Stimulated activated naive CD4-positive, alpha-beta T cell treated with Interleukin-2 at 50 U/mL for 16 hours (primary cell): ENCODE measurements around the gene CDK2AP2.
A peak's percentile ranks its signal among the peaks of the same experiment; 100 is the strongest.
"Not testable (repeated sequence)": the region's sequence is repeated elsewhere in the genome, so short reads cannot be mapped to it uniquely, and the experiment has no call there.

Experiments used
- DNase-seq: peaks from one replicate; lab custom pipeline; 2025; lab: John Stamatoyannopoulos, UW

Gene CDK2AP2

DNA sequence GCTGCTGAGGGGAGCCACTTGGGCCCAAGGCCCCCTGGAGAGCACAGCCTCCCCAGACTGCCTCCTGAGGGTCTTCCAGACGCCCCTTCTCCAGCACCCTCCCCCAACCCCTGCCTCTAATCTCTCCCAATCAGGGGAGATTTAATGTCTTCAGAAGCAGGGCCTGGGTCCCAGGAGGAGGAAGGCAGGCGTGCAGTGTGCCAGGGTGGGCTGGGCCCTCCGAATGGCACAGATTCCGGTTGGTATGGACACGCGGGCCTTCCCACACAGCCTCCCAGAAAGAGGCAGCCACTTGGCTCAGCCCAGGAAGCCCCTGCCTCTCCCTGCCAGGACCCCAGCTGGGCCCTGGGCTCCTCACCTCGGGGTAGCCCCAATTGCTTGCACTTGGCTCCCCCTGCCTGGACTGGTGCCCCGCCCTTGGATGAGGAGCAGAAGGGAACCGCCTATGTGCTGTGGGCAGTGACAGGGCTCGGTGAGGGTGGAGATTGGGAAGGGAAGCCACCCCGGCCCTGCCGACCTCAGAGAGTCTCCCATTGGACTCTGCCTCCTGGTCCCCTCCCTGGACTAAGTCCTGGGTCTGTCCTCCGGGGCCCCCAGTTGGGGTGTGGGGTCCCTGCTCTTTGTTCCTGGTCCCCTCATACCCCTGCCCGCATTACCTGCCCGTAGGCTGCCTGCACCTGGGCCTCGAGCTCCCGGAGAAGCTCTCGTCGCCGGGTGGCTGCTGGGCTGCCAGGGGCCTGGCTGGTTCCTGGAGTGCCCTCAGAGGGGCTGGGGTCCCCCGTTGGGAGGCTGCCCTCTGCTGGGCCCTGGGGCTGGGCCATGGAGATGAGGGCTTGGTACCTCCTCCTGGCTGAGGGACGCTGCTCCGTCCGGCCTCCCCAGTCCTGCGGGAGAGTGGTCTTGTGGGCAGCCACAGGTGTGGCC lies 15.9 kb upstream of the CDK2AP2 start:
- no peak for DNase-seq

DNA sequence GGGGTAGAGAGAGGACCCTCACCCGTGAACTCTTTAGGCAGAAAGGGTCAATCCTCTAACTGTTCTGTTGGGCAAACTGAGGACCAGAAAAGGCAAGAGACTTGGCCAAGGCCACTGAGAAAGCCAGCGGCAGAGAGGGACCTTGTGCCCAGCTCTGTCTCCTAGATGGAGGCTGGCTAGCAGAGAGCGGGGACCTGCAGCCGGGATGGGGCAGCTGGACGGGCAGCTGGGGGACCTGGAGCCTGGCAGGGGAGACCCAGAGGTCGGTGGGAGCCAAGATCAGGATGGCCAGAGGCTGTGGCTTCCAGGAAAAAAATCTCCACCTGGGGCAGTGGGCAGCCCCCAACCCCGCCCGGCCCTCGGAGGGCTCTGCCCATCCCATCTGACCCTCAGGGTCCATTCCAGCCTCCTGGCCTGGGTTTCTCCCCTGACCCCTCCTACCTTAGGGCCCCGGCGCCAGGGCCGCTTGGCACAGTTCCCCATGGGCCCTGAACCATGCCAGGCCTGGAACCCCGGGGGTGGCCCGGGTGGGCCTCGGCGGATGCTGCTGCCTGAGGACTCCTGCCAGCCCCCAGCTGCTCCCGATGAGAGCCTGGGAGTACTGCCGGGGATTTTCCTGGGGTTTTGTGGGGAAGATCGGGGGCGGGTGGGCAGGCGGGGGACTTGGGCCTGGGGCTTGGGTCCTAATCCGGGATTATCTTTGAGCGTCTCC lies 15.0 kb upstream of the CDK2AP2 start, which contains the start of gene CABP2:
TSS of gene CABP2 (minus strand) at position 603 of the 712 bp plus-strand sequence. CDS start at position 483, 120 bp downstream.
- no peak for DNase-seq

DNA sequence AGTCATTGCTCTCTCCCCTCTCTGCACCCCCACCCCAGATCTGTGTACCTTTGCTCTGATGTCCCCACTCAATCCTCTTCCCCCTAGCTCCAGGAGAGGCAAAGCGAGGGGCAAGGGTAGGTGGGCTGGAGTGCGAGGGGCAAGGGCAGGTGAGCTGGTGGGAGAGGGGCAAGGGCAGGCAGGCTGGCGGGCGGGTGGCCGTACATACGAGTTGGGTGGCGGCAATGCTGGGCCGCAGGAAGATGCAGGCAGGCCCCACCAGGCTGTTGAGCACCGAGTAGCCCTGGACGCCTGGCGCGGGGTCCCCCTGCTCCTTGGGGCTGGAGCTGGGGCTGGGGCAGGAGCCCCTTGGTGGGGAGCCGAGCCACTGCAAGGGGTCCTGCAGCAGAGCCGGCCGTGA lies 14.4 kb upstream of the CDK2AP2 start:
- no peak for DNase-seq

DNA sequence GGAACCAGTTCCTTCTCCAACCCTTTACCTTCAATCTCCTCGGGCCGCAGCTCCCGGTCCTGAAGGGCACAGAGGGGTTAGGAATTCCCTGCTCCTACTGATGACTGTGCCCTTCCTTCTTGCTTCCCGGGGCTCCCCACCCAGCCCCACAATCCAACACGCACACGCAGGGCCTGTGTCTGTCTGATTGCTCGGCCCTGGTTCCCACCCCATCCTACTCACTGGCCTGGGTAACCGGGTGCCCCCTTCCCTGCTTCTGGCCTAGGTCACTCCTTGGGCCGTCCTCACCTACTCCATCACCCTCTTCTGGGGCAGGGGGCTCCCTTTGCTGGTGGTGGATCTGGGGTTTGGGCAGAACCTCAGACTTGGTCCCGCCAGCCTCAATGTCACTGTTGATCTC lies 14.0 kb upstream of the CDK2AP2 start:
- no peak for DNase-seq

DNA sequence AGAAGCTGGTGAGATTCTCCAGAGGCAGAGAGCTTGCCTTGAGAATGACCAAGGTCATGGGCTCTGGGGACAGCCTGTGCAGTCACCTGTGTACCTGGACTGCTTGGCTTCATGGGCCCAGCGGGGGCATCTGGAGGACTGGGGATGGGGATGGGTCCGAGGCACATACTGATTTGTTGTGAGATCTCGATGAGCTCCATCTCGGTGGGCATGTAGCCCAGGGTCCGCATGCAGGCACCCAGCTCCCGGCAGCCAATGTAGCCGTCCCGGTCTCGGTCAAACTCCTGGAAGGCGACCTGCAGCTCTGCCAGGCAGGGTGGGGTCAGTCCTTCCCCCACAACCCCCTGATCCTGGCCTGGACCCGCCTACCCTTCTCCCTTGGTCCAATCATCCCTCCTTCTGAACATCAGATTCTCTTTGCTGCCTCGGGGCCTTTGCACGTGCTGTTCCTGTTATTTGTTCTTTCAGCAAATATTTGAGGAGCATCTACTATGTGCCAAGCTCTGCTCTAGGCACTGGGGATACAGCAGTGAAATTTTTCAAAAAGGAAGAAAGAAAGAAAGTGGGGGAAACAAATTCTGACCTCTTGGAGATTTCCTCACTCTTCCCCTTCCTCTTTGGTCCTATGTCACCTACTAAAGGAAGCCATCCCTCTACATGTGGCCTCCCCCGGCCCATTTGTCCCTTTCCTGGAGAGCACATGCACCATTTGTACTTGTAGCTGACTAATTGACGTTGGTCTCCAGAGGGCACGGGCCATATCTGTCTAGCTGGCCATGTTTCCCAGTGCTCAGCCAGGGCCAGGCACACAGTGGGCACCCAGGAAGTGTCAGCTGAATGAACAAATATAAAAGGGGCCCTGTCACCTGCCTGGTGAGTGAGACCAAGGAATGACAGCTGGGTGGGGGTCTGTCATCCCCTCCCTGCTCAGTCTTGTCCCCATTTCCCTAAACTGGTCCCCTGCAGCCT lies 13.2 kb upstream of the CDK2AP2 start:
- no peak for DNase-seq

DNA sequence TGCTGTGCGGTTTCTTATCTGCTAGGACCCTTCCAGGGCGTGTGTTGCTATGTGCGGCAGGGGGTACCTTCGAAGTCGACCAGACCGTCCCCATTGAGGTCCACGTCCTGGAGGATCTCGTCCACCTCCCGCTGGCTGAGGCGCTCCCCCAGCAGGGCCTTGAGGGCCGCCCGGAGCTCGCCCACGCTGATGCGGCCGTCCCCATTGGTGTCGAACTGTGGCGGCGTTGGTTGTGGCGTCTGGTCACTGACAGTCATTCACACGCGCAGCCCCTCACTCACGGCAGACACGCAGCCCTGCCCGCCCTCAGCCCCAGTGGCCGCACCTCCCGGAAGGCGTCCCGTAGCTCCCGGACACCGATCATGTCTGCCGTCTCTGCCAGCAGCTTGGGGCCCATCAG lies 11.8 kb upstream of the CDK2AP2 start:
- DNase-seq: no peak

DNA sequence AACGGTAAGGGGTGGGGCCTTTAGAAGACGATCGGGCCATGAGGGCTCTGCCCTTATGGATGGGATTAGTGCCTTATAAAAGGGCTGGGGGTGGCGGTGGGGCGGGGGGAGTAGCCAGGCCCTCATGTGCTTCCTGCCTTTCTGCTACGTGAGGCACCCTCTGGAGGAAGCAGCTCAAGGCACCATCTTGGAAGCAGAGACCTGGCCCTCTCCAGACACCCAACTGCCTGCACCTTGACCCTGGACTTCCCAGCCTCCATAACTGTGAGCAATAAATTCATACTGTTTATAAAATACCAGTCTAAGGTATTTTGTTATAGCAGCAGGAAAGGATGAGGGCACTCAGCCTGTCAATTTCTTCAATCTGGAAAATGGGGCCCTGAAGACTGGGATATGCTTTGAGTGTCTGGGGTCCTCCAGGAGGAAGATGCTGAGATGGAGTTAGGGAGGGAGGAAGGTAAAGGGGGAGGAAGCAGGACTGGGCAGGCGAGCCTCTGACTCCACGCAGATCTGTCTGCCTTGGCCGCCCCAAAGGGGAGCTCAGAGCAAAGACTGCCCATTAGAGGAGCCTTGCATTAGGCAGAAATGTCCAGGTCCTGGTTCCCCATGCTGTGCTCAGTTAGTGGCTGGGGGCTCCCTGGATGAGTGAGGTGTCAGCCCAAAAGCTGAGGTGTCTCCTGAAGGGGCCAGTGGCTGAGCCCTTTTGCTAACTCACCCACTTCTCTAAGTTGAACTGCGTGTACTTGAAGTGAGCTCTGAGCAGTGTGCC lies 10.0 kb upstream of the CDK2AP2 start:
- no peak for DNase-seq

DNA sequence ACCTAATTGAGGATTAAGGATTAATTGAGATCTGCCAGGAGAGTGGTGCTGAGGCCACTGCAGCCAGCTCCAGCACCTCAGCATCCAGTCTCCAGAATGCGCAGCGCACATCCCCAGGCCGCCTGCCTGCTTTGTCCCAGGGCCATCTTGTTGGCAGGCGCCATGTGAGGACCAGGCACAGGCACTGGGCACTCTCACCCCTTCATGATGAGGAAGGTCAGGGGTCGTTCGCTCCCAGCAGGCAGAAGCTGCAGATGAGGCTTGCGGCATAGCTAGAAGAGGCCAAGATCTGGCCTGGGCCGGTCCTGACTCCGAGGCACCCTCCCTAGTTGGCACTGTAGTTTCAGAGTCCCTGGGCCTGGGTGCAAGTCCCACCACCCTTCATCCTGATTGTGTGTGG lies 8.8 kb upstream of the CDK2AP2 start:
- no peak for DNase-seq

DNA sequence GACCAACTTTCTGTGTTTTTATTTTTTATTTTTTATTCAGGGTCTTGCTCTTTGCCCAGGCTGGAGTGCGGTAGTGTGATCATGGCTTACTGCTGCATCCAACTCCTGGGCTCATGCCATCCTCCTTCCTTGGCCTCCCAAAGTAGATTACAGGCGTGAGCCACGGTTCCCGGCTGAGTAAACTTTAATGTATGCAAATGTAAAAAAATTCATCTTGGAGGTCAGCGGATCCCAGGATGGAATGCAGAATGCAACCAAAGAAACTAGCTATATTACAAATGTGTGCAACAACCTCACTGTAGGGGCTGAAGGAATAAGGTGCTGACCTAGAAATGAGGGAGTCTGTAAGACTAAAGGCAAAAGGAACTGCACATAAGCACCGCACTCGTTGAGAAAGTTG lies 6.2 kb upstream of the CDK2AP2 start:
- no peak for DNase-seq

DNA sequence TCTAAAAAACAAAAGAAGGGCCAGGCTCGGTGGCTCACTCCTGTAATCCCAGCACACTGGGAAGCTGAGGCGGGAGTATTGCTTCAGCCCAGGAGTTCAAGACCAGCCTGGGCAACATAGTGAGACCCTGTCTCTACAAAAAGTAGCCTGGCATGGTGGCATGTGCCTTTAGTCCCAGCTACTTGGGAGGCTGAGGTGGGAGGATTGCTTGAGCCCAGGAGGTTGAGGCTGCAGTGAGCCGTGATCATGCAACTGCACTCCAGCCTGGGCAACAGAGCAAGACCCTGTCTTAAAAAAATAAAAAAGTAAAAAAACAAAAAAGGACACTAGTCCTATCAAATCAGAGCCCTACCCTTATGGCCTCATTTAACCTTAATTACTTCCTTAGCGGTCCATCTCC lies 3.6 kb upstream of the CDK2AP2 start:
- not testable (repeated sequence) for DNase-seq

DNA sequence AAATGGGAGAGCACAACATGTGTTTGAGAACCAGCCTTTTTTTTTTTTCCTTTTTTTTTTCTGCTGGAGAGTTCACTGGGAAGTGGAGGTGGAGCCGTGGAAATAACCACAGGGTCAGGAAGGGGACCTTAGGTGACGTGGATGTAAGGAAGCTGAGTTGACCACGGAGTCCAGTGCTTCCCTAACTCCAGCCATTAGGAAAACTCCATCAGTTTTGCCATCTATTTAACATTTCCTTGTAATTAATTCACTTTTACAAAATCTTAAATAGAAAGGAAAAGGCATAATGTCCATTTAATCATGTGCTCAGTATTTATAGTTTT lies 2.0 kb upstream of the CDK2AP2 start:
- DNase-seq: no peak

DNA sequence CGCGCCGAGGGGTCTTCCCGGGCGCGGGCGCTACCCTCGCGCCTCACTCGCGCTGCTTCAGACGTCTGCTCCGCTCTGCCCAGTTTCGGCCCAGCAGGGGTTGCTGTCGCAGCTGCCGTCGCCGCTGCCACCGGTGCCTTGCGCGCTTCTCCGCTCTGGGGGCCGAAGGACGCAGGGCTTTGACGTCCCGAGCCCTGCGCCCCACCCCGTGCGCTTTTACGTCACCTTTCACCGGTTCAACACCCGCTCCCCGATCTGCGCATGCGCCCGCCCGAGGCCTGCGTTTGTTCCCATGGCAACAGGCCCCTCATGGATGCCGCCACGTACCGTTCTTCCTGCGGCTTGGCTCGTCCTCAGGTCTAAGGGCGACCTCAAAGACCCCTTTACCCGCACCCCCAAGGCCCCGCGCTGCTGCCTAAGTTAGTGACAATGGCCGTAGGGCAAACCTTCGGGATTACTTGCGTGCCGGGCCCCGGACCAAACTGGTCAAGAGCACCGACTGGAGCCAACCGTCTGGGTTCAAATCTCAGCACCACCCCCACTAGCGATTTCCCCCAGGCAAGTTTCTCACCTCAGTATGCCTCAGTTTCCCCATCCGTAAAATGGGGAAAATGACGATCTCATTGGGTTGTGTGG lies 642 bp upstream of the CDK2AP2 start:
- peak; percentile 97 for DNase-seq

DNA sequence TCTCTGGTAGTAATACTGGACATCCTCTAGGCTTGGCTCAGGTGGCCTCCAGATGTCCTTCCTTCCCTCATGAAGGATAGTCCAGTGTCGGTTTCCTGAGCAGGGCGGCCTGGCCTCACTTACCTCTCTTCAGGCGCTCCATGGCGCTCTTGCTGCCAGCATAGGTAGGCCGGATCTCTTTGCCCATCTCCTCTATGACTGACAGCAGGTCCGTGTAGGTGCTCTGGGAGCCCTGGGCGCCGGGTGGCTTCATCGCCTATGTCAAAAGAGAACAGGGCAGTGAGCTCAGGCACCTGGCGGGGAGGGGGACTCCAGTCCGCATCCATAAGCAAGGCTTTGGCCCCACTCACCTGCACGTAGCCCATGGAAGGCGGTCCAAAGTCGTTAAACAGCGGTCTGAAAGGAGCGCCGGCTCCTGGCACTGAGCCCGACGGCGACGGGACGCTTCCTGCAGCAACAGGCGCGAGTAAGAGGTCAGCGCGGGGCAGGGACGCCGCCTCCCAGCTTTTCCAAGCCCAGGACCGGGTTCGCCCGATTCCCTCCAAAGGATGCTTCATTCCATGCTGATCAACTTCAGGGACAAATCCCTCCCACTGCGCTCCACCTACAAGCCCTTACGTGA lies 609 bp downstream of the CDK2AP2 start:
- no peak for DNase-seq

DNA sequence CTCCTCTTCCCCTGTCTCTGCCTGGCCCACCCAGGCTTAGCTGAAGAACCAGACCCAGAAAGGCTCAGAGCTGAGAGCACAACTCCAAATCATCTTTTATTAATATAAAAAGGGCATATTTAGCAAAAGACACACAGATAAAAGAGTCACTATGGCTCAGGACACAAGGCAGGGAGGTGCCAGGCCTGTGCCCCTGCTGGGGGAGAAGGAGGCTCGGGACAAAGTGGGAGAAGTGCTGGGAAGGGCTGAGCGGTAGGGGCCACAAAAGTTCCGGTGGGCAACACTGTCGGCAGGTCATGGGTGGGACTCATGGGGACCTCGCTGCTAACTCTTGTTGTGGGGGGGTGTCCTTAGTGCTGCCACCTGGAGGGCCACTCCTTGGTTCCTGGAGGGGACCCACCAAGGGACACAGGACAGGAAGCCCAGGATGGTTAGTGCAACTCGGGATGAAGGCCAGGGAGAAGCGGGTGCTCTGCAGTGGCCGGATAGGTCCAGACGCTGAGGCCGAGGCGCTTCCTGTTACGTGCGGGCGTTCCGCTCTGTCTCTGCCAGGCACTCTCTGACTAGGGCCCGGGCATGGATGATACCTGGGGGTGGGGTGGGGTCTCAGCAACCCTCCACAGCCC lies 1.4 kb downstream of the CDK2AP2 start:
- no peak for DNase-seq

DNA sequence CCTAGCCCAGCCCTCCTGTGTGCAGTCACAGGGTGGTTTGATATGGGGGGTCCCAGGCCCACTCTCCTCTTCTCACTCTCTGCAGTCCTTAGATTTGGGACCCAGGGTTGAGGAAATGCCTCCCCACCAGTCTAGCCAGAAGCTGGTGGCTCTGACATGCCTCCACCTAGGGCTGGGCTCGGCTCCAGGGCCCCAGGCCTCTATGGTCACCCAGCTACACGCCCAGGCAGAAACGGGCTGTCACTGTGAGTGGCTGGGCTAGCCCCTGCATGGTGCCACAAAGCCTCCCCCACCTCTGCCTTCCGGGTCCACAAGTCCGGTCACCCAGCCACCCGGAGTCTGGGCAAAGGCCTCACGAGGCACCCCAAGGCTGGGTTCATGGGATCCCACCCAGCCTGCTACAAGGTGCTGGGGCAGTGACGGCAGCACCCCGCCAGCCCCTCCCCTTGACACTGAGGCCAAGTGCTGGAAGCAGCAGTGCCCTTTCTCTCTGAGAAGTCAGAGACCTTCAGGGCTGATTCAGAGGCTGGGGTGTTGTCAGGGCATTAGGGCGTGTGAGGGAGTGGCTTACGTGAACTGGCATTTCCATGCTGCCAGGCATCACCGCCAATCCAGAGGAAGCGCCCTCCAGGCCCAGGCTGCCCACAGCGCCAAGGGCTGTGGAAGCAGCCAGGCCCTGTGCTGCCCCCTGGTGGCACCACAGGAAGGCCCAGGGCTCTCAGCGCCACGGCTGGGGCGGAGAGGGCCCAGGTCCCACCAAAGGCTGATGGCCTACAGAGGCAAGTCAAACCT lies 2.2 kb downstream of the CDK2AP2 start:
- peak; percentile 90 for DNase-seq

DNA sequence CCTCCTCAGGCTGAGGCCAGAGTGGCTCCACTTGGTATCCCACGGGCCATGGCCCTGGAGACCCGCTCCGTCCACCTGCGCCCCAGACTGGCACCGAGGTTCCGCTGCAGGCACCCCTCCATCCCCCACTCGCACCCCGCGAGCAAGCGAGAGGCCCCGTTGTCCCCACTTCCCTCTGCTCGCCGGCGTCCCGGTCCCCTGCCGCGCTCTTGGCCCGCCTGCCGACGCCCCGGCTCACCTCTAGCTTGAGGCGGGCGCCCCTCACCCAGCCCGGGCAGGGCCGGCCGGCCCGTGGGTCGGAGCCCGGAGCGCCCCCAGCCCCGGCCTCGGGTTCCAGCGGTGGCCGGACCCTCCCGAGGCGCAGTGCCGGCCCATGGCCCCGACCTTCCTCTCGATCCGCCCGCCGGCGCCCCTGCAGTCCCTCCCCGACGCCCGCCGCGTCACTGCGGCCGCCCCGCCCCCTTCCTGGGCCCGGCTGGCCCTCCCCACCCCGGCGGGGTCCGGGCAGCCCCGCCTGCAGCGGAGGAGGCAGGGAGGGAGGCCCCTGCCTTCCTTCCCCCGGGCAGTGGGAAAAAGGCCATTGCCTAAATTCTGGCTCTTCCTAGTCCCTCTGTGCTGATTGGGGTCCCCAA lies 2.9 kb downstream of the CDK2AP2 start, which contains the start of gene PITPNM1:
TSS of gene PITPNM1 (minus strand) at position 414 of the 632 bp plus-strand sequence. CDS start 1,183 bp downstream, outside the sequence.
- peak; percentile 54 for DNase-seq

DNA sequence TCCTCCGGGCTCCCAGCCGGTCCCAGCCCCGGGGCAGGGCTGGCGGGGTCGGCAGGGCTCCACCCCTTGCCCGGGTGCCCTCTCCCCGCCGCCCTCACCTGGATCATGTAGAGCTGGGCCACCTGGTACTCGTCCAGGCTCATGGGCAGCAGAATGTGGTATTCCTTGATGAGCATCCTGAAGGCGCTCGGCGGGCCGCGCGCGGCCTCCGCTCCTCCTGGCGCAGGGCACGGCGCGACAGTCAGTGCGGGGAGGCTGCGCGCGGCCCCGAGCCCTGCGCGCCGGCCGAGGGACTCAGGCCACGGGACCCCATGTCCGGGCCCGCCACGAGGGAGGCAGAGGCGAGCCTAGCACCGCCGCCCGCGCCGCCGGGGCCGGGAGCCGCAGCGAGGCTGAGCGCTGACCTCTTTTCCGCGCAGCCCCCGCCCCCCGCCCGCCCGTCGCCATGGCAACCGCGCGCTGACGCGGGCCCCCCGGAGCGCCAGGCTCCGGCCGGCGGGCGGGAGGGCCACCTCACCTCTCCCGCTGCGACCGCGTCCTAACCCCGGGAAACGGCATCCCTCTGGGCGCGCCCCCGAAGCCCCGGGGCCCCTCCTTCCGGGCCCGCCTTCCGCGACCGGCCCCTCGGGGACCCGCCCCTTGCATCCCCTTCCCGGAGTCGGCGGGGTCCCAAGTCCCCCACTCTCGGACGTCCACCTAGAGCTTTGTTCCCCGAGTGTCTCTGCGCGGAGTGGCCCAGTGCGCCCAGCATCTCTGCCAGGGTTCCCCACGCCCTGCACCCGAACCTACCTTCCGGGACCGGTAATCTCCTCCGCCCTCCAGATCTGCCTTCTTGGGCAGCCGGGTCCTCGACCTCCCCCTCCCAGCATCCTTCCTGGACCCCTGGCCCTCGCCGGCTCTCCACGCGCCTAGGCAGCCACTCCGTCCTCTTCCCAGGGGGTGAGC lies 3.7 kb downstream of the CDK2AP2 start:
- DNase-seq: peak; percentile 26
